ENCODE results near the gene NRK.

The NRK gene

GRCh38 chrX:105822138-105823091, at the start of gene NRK:
TSS of gene NRK (plus strand) at chrX:105822539. CDS start at chrX:105822846, 307 bp downstream.
- Histone ChIP-seq H3K36me3 (ENCODE audit: control insufficient read depth in 2 of 2, insufficient read depth in 1 of 2, low read length in 2 of 2) (no peaks in the 10 kb centered on the region), H3K27ac (ENCODE audit: extremely low read depth, low read depth, low read length) (no peak within 1 kb of the TSS), H3K4me3 (ENCODE audit: low read depth, low read length) (peak within 1 kb of the TSS; percentile 12), H3K9me3 (ENCODE audit: control insufficient read depth, insufficient read depth, low read depth, low read length) (no peaks in the 10 kb centered on the region), H3K4me1 (ENCODE audit: control insufficient read depth, insufficient read depth, low read length) (no peaks in the 10 kb centered on the region)
- TF ChIP-seq SCRT1 (tag by site-specific recombination; IDR thresholded peaks at IDR 0.05; ENCODE audit: borderline replicate concordance) = no peak
- no peak for TF ChIP-seq ZNF18 (tag by site-specific recombination; IDR thresholded peaks at IDR 0.05)
- TF ChIP-seq KLF9 (tag by site-specific recombination; IDR thresholded peaks at IDR 0.05; ENCODE audit: low read depth) = no peak
- no peak for TF ChIP-seq ZNF394 (tag by site-specific recombination; IDR thresholded peaks at IDR 0.05; ENCODE audit: borderline replicate concordance)
- TF ChIP-seq OVOL3 (tag by site-specific recombination; IDR thresholded peaks at IDR 0.05) = no peak
- TF ChIP-seq ZXDB (tag by site-specific recombination; IDR thresholded peaks at IDR 0.05) = no peak
- TF ChIP-seq ZFP37 (tag by site-specific recombination; IDR thresholded peaks at IDR 0.05) = no peak
- TF ChIP-seq ZNF423 (tag by site-specific recombination; IDR thresholded peaks at IDR 0.05) = no peak
- TF ChIP-seq KLF16 (tag by site-specific recombination; IDR thresholded peaks at IDR 0.05) = no peak
- no peak for TF ChIP-seq ZNF707 (tag by site-specific recombination; IDR thresholded peaks at IDR 0.05)
- TF ChIP-seq MYNN (tag by site-specific recombination; IDR thresholded peaks at IDR 0.05; ENCODE audit: borderline replicate concordance) = no peak
- TF ChIP-seq ZNF121 (tag by site-specific recombination; IDR thresholded peaks at IDR 0.05) = no peak
- POLR2A ChIA-PET = interaction anchor here (0.6 kb wide), 1 partner anchor 592 kb away, joined by 3 read pairs; no protein-coding TSS in a partner anchor
- CTCF ChIA-PET = no interaction called here

- H3K4me3 ChIP-seq (ENCODE audit: low read depth, low read length) = no peak overlapping the region
- TF ChIP-seq PRDM4 (tag by site-specific recombination; IDR thresholded peaks at IDR 0.05) (no peak), TSHZ1 (tag by site-specific recombination; IDR thresholded peaks at IDR 0.05; ENCODE audit: borderline replicate concordance) (no peak), ZNF585B (tag by site-specific recombination; IDR thresholded peaks at IDR 0.05) (no peak), ZNF132 (tag by site-specific recombination; IDR thresholded peaks at IDR 0.05; ENCODE audit: borderline replicate concordance) (no peak), ZSCAN5A (tag by site-specific recombination; IDR thresholded peaks at IDR 0.05) (no peak)
- ChIA-PET CTCF (interaction anchor here (1.3 kb wide), 1 partner anchor 16 kb away, joined by 3 read pairs; no protein-coding TSS in a partner anchor), POLR2A (no interaction called here)
- no peaks in the 10 kb centered on the region for H3K4me1 ChIP-seq (ENCODE audit: control insufficient read depth, insufficient read depth, low read length)
- no peaks in the 10 kb centered on the region for H3K36me3 ChIP-seq (ENCODE audit: control insufficient read depth in 2 of 2, insufficient read depth in 1 of 2, low read length in 2 of 2)
- no peaks in the 10 kb centered on the region for H3K9me3 ChIP-seq (ENCODE audit: control insufficient read depth, insufficient read depth, low read depth, low read length)
- no peak overlapping the region for H3K27ac ChIP-seq (ENCODE audit: extremely low read depth, low read depth, low read length)
Measured at GRCh38 chrX:105773801-105774200, 48.5 kb upstream of the NRK start.

Measured in HEK293 (cell line).